GM19240 (cell line): ENCODE results near the gene SPC24.

Experiments used
- DNase-seq: peaks from one replicate; pipeline ENCODE4 v3.0.0; 2011; ENCODE audit warnings: low spot score; ENCODE audit not compliant: insufficient read length

The SPC24 gene, protein sequence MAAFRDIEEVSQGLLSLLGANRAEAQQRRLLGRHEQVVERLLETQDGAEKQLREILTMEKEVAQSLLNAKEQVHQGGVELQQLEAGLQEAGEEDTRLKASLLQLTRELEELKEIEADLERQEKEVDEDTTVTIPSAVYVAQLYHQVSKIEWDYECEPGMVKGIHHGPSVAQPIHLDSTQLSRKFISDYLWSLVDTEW

DNA sequence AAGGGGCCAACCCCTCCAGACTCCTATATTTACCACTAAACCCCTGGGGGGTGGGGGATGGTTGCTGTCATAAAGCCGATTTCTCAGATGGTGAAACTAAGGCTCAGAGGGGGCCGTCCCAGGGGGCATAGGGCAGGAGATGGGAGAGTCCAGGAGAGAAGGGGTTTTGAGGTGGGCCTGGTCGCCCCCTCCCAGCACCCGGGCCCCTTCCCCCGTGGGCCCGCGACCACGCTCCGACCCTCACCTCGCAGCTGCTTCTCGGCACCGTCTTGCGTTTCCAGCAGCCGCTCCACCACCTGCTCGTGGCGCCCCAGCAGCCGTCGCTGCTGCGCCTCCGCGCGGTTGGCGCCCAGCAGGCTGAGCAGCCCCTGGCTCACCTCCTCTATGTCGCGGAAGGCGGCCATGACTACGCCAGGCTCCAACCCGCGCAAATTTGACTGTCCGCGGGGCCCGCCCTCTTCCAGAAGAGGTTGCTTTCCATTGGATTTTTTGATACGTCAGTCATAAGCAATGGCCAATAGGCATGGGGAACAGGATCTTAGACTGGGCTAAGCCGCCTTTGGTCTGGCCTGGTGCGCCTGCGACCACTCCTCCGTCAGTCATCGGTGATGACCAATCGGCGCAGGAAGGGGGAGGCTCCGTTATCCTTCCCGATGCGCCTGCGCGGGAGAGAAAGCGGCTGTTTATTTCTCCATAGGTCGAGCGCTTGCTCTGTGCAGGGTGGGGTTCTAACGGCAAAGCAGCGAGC is at the start of gene SPC24:
SPC24 (minus strand) TSS at position 410 of the 748 bp plus-strand sequence; CDS start at position 404, 6 bp downstream.
- peak; percentile 100 for DNase-seq

DNA sequence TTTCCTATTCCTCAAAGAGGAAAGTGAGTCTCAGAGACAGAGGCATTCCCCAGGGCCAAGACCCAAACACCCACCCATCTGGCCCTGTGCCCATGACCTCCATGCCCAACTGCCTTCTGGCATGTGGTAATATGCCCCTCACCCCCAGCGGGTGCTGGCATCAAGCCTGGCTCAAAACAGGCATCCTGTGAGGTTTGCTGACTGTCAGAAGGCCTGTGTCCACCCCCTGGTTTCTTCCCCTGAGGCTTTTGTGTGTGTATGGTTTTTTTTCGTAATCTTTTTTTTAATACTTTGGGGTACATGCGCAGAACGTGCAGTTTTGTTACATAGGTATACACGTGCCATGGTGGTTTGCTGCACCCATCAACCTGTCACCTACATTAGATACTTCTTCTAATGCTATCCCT is 49.4 kb upstream of the SPC24 start:
- no peak for DNase-seq

DNA sequence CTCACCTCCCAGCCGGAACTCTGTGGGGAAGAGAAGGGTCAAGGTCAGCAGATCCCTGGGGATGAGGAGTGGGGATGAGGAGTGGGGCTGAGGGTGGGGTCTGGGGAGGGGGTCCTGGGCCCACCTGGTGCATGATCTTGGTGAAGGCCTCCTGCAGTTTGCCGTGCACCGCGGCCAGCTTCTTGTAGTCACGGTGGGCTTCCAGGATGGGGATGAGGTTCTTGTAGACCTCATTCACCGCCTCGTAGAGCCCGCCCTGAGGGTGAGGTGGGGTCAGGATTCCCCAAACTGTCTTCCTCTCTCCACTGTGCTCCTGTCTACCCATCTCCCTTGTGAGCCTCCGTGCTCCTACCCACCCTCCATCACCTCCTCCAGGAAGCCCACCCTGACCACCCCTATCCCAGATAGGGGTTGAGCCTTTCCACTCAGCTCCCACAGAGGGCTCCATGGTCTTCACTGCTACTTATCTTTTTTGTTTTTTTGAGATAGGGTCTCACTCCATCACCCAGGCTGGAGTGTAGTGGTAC is 48.6 kb upstream of the SPC24 start:
- DNase-seq = no peak

DNA sequence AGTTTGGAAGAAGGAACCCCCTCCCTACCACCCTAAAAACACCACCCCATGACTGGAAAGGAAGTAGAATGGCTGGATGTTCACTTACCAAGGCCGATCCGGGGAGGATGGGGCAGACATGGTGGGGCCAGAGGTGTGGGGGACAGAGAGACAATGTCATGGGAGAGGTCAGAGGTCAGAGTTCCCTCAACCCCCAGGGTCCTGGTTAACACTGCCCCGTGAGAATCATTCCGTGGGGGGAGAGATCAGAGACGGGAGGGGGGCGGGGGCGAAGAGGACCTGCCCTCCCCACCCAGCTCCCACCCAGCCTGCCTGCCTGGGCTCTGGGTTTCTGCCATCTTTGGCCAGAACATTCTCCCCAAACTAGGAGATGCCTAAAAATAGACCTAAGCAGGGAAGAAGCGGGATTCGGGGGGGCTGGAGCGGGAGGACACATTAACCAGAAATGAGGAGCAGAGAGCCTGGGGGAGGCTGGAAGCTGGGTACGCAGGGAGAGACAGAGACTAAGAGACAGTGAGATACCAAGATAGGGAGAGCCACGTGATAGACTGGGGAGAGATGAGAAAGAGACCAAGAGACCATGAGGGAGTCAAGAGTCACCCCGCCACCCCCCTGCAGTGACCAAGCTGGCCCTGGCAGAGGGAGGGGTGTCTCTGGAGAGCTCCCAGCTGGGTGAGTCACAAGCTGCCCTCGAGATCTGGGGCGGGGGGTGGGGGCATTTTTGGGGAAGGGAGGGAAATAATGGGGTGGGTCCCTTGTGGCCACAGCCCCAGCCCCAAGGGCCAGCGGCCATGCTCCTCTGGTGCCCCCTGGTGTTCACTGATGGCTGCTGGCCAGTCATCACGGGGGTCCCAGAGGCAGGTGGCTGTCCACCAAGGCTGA is 47.9 kb upstream of the SPC24 start:
- peak; percentile 57 for DNase-seq

DNA sequence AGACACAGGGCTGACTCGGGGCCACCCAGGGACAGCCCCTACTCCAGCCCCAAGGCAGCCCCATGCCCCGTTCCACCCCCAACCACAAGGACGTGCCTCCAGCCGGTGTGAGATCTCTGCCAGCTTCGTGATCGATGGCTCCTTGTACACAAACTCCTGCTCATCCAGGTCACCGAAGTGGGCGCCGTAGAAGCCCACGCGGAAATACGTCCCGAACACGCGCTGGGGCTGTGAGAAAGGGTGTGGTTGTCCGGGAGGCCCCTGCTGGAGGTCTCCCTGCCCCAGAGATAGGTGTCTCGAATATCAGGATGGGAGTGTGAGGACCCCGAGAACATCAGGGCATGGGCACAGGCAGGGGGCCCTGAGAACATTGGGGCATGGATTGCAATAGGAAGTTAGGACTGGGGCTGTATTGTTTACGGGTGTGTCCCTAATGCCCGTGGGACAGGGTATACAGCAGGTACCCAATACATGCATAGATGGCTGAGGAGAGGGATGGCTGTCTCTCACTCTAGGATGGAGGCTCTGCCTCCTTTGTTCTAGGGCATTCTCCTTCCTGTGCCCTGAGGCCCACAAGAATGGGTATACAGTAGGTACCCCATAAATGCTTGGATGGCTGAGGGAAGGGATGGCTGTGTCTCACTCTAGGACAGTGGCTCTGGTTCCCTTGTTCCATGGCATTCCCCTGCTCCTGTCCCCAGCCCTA is 47.1 kb upstream of the SPC24 start:
- no peak for DNase-seq

DNA sequence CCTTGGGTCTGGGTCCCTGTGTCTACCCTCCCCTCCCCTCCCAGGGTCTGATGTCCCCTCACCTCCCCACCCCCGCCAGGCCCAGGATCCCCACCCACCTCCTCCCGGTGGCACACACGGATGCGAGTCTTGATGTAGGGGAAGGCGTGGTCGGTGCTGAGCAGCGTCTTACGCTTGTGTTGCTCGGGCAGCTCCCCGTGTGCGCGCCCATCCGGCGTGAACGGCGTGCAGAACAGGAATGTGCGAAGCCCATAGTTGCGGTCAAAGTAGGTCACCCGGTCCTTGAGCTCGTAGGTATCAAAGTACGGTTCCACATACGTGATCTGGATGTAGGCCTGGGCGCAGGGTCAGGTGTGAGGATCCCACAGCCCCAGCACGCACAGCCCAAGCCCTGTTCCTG is 46.2 kb upstream of the SPC24 start:
- no peak for DNase-seq

DNA sequence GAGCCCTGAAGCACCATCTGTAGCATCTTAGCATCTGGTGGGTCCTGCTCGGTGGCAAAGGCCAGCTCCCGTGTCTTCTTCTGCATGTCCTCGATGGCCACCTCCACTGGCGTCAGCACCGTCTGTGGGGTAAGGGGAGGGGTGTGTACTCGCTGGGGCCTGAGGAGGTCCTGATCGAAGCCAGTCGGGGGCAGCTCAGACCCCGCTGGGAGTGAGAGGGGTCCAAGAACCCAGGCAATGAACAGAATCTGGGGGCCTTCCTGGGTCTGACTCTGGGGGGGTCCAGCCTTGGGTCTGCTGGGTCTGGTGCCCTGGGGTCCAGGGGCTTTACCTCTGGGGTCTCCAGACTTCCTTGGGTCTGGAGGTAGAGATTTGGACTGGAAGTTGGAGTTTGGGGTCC is 45.3 kb upstream of the SPC24 start:
- no peak for DNase-seq

DNA sequence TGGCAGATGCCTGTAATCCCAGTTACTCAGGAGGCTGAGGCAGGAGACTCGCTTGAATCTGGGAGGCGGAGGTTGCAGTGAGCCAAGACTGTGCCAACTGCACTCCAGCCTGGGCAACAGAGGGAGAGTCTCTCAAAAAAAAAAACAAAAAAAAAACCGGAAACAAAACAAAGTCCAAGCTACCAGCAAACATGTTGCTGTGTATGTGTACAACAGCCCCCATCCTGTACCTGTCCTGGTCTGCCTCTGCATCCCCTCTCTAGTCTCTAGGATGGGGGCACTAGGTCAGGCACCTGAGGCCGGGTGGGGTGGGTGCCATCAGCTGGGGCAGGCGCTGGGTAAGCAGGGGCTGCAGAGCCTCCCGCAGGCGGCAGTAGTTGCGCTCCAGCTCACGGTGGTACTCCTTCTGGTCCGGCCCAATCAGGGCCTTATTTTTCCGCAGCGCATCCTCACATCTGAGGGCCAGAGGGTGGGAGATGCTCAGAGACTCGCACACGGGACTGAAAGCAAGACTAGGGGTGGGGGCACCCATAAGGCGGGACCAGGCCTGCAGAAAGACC is 44.5 kb upstream of the SPC24 start:
- DNase-seq = no peak

DNA sequence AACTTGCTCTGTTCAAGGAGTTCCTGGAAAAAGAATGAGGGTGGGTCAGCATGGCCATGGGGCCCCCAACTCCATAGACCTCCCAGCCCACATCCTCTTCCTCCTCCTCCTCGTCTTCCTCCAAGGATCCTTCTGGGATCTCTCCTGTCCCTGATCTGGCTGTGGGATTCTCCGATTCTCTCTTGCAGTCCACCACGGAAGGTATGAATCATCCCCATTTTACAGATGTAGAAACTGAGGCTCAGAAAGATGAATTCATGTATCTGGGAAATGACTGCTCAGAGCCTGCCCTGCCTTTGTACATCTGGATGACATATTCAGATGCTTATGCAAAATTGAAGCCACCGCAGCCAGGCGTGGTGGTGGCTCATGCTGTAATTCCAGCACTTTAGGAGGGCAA is 43.9 kb upstream of the SPC24 start:
- no peak for DNase-seq

DNA sequence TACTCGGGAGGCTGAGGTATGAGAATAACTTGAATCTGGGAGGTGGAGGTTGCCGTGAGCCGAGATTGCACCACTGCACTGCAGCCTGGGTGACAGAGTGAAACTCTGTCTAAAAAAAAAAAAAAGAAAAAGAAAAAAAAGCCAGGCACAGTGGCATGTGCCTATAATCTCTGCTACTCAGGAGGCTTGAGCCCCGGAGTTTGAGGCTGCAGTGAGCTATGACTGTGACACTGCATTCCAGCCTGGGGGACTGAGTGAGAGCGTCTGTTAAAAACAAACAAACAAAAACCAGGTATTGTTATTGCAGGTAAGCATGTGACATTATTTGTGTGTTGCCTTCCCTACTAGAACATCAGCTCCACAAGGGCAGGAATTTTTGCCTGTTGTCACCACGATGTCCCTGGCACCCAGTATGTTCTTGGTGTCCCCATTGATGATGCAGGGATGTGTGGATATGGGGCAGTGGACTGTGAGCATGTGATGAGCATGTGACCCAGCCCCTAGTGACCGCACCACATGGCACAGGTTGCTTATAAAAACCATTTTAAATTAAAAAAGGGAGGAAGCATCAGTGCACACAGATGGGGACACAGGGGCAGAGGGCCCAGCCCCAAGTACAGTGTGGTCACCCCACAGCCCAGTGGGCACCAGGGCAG is 43.3 kb upstream of the SPC24 start:
- no peak for DNase-seq

DNA sequence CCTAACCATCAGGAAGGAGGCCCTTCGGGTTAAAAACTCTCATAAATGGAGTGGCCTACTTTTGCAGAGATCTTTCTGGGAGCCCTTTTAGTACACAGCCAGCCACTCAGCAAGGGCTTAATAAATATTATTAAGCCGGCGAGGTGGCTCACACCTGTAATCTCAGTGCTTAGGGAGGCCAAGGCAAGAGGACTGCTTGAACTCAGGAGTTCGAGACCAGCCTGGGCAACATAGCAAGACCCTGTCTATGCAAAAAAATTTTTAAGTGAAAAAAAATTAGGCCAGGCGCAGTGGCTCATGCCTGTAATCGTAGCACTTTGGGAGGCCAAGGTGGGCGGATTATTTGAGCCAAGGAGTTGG is 42.6 kb upstream of the SPC24 start:
- no peak for DNase-seq

DNA sequence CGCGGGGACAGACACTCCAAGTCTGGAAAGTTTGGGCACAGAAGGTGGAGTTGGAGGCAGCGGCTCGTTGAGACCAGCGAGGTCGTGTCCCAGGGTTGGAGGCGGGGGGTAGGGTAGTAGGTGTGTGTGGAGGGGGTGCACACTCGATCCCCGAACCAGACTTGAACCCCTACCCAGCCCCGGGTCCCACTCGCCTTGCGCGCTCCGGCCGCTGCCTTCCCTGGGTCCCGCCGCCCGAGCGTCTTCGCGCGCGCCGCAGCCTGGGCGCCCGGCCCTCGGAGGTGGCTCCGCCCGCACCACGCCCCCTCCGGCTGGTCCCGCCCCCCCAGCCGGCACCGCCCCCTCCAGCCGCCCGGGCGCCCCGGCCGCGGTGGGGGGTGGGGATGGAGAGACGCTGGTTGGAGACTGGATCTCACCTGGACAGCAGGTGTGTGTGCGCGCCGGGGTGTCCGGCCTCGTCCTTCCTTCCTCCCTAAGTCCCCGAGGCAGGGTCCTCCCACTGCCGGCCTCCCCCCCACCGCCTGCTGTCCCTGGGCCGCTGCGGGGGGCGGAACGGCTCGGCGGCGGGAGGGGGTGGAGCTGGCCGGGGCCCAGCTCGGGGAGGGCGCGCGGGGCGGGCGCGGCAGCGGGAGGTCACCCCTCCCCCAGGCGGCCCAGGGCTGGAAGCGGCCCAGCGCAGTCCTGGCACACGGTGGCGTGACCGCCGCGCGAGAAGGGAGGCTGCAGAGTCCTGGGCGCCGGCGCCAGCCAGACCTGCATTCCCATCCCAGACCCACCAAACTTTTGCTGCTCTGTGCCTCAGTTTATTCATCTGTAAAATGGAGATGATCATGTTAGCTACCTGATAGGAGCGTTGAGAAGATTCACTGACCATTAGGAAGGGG is 42.0 kb upstream of the SPC24 start, which contains the start of gene KANK2:
KANK2 (minus strand) TSS at position 255 of the 884 bp plus-strand sequence. CDS start 3,034 bp downstream, outside the sequence.
- peak; percentile 94 for DNase-seq

DNA sequence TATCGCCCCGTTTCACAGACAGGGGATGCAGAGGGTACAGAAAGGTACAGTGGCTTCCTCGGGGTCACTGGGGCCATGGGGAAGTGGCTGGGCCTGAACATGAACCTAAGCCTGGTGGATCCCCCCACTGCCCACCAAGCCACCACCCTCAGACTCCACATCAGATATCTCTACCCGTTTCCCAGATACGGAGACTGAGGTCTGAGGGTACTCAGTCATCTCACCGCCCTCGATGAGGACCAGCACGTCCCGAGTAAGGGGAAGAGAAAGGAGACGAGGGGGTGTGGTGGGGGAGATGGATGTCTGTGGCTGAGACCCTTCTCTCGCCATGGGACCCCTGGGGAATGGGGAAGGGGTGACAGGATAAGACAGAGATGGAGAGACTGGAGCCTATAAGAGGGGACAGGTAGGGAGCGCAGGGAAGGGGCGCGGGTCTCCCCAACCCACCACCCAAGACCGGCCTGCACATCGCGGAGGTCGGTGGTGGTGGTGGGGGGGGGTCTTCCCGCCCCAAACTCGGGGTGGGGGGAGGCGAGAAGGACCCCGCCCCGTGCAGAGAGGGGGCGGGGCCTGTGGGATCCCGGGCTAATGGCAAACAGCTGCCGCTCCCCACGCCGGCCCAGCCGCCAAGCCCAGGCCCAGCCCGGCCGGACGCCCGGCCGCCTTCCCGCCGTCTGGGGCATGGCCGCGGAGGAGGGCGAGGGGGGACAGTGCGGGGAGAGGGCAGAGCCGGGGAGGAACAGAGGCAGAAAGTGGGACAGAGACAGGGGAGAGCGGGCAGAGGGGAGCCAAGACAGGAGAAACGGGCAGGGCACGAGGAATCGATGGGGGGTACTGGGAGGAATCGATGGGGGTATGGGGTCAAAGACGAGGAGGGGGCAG is 41.1 kb upstream of the SPC24 start:
- no peak for DNase-seq

DNA sequence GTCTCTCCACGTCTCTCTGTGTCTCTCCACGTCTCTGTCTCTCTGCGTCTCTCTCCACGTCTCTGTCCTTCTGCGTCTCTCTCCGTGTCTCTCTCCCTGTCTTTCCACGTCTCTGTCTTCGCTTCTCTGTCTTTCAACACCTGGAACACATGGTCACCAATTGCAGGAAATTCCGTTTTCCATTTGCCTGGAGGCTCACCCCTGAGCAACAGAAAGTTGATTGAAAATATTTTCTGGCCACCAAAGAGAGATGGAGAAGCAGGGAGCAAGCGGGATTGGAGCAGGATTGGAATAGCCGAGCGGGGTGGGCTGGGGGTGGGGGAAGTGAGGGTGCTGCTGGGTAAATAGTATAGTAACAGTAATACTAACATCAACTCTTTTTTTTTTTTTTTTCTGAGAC is 40.1 kb upstream of the SPC24 start:
- DNase-seq = no peak

DNA sequence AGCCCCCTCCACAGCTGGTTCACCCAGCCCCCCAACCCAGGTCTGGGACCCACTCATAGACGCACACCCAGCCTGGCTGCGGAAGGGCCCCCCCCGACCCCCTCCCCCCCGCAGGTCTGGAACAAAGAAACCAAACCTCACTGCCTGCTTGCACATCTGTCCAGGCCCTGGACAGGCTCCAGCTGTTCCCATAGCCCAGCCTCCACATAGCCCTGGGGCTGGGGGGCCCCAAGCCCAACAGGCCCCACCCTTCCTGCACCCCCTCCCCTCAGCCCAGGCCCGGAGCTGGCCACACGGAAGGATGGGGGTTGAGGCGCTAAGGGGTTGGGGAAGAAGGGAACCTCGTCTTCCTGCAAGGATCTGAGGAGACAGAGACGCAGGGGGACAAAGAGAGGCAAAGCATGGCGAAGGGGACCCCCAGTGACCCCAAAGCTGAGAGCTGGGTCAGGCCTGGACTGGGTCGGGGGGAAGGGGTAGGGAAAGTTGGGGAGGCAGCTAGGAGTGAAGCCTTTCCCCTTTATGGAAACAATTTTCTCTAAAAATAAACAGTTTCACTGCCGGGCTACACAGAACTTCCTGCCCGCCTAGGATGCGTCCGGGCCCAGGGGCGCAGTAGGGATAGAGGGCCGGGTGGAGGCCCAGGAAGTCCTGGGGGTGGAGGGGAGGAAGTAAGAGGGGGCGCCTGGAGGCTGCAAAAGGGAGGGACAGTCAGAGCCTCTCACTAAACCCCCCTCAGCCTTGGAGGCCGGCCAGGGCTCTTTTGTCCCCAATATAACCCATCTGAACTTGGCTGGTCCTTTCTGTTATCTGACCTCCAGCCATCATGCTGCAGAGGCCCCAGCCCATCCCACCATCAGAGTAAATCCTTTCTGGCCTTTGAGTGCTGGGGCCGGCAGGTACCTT is 39.3 kb upstream of the SPC24 start:
- DNase-seq = no peak

DNA sequence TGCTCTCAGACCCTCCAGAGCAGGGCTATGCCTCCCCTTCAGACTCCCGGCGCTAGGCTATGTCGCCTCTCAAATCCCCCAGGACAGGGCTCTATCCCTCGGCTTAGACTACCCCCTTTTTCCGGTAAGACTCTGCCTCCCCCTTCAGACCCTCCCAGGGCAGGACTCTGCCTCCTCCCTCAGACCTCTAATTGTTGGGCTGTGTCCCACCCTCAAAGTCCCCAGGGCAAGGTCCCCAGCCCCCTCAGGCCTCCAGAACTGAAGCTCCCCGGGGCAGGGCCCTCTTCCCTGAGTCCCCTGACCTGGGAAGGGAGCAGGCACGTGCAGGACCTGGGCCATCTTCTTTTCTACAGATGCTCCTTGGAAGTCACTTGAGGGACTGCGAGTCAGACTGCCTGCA is 38.6 kb upstream of the SPC24 start:
- no peak for DNase-seq
